ENCODE data around the gene ACTR10. TPM values are rescaled to one million over a fixed set of nuclear protein-coding genes. Genes with fewer than 3 reads are reported as not detected.

The ACTR10 gene
- total and polyA plus RNA-seq, 8 donors, result 68.3 to 109 (median 100.0) TPM

DNA sequence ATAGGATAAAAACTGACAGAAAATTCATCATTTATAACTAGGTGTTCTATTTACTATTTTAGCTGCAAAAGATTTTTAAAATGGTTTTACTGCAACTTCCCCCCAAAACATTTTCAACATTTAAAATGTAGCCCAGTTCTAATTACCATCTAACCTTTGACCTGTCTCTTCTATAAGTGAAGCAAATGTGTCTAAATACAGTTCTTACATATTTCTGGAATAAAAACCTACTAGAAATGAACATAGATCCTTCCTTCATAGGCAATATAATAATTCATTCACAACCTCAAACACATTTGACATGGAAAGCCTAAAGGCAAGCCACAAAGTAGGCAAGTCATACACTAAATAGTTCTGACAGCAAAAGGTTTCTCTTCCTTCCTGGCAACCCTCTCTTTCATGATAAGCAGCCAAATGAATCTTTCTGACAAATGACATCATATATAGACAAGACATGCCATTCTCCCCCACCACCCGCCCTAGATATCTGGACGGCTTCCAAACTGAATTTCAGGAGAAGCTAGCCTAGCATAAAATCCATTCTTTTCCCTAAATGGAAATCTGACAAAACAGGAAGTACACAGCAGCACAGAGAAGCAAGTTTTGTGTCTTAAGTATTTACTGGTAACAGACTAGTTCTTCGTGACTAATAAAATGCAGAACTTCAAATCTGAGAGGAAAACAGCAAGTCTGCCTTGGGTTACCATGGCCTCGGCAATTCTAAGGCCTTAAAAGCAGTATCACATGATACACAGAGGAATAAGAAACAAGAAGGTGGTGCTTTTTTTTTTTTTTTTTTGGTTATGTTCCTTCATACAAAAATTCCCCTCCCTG is 81.2 kb downstream of the ACTR10 start:
- DNase-seq, result peak in 1 of 4 donors; percentile 58
- TF ChIP-seq, protein P1, sequence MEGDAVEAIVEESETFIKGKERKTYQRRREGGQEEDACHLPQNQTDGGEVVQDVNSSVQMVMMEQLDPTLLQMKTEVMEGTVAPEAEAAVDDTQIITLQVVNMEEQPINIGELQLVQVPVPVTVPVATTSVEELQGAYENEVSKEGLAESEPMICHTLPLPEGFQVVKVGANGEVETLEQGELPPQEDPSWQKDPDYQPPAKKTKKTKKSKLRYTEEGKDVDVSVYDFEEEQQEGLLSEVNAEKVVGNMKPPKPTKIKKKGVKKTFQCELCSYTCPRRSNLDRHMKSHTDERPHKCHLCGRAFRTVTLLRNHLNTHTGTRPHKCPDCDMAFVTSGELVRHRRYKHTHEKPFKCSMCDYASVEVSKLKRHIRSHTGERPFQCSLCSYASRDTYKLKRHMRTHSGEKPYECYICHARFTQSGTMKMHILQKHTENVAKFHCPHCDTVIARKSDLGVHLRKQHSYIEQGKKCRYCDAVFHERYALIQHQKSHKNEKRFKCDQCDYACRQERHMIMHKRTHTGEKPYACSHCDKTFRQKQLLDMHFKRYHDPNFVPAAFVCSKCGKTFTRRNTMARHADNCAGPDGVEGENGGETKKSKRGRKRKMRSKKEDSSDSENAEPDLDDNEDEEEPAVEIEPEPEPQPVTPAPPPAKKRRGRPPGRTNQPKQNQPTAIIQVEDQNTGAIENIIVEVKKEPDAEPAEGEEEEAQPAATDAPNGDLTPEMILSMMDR (IDR thresholded peaks at IDR 0.05), result no peak
- Histone ChIP-seq H3K27ac (peak overlapping the region; percentile 85 to 86), H3K4me1 (peaks cover 29 to 55% of the 10 kb centered on the region in 2 donors), H3K27me3 (no peaks in the 10 kb centered on the region), H3K36me3 (peaks cover 0 to 67% of the 10 kb centered on the region in 2 donors), H3K4me3 (no peak overlapping the region), H3K9me3 (no peaks in the 10 kb centered on the region)
- ATAC-seq, result peak; percentile 86
- intact Hi-C loops (cut with DNase I), result no loop called here

DNA sequence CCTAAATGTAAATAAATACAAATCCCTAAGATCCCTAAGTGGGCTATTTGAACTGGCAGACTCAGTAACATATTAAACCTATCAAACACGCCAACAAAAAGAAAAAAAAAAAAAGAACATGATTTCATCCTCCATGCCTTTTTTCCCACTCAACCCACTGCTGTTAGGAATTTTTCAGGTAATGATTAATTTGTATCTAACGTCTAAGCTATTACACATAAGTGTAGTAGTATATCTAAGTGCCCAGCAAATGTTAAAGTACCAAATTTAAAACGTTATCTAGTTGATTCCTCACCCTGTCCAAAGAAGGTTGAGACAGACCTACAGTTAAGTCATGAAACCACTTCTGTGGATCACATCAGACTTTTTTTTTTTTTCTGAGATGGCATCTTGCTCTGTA is 82.0 kb downstream of the ACTR10 start:
- H3K36me3 ChIP-seq, result peaks cover 0 to 71% of the 10 kb centered on the region in 2 donors
- peak overlapping the region; percentile 85 to 86 for H3K27ac ChIP-seq
- intact Hi-C loops (cut with DNase I), result no loop called here
- no peaks in the 10 kb centered on the region for H3K9me3 ChIP-seq
- TF ChIP-seq, protein P1 (IDR thresholded peaks at IDR 0.05), result no peak
- ATAC-seq, result peak; percentile 55
- H3K4me3 ChIP-seq, result no peak overlapping the region
- H3K4me1 ChIP-seq, result peaks cover 29 to 50% of the 10 kb centered on the region in 2 donors
- H3K27me3 ChIP-seq, result no peaks in the 10 kb centered on the region
- DNase-seq, result no peak

- DNase-seq, result no peak
- Histone ChIP-seq H3K4me3 (no peak overlapping the region), H3K27ac (peak overlapping the region in 1 of 2 donors; percentile 85), H3K27me3 (no peaks in the 10 kb centered on the region), H3K9me3 (no peaks in the 10 kb centered on the region), H3K4me1 (peaks cover 29 to 50% of the 10 kb centered on the region in 2 donors), H3K36me3 (peaks cover 0 to 68% of the 10 kb centered on the region in 2 donors)
- intact Hi-C loops (cut with DNase I), result no loop called here
- TF ChIP-seq, protein P1 (IDR thresholded peaks at IDR 0.05), result no peak
- ATAC-seq, result no peak
Measured at GRCh38 chr14:58282925-58283593, 83.1 kb downstream of the ACTR10 start.

- intact Hi-C loops (cut with DNase I), result no loop called here
- Histone ChIP-seq H3K36me3 (peaks cover 0 to 68% of the 10 kb centered on the region in 2 donors), H3K4me3 (no peak overlapping the region), H3K27ac (peak overlapping the region in 1 of 2 donors; percentile 85), H3K4me1 (peaks cover 30 to 54% of the 10 kb centered on the region in 2 donors), H3K27me3 (no peaks in the 10 kb centered on the region), H3K9me3 (no peaks in the 10 kb centered on the region)
- TF ChIP-seq, protein P1 (IDR thresholded peaks at IDR 0.05), result no peak
- peak; percentile 25 for ATAC-seq
- DNase-seq, result no peak
Measured at GRCh38 chr14:58283730-58284129, 83.8 kb downstream of the ACTR10 start.

GRCh38 chr14:58285132-58285531 is 85.2 kb downstream of the ACTR10 start:
- Histone ChIP-seq H3K4me3 (no peak overlapping the region), H3K9me3 (no peaks in the 10 kb centered on the region), H3K4me1 (peaks cover 32 to 59% of the 10 kb centered on the region in 2 donors), H3K36me3 (peaks cover 0 to 67% of the 10 kb centered on the region in 2 donors), H3K27ac (no peak overlapping the region), H3K27me3 (no peaks in the 10 kb centered on the region)
- intact Hi-C loops (cut with DNase I), result no loop called here
- DNase-seq (no peak), ATAC-seq (no peak)
- TF ChIP-seq, protein P1 (IDR thresholded peaks at IDR 0.05), result no peak
